Adipocyte (in vitro differentiated cells): ENCODE results near the gene STARD7.
"Not testable (repeated sequence)": the region's sequence is repeated elsewhere in the genome, so short reads cannot be mapped to it uniquely, and the experiment has no call there.

Experiments used
- DNase-seq: peaks from one replicate; pipeline ENCODE4 v3.0.0-alpha.2; 2015; ENCODE audit warnings: low read depth
- H3K27me3 ChIP-seq: replicated peaks from 2 replicates; pipeline ENCODE4 v1.7.0; 2013; ENCODE audit warnings: mild to moderate bottlenecking, low read length, moderate library complexity; ENCODE audit not compliant: control insufficient read depth, insufficient read depth
- H3K36me3 ChIP-seq: 2 replicates; pipeline ENCODE4 v1.7.0; 2013; ENCODE audit warnings: low read length, mild to moderate bottlenecking, moderate library complexity; ENCODE audit not compliant: control insufficient read depth, insufficient read depth, severe bottlenecking
- H3K4me1 ChIP-seq: 2 replicates; pipeline ENCODE4 v1.7.0; 2013; ENCODE audit warnings: mild to moderate bottlenecking, low read length, moderate library complexity; ENCODE audit not compliant: control insufficient read depth, insufficient read depth
- H3K4me3 ChIP-seq: 2 replicates; pipeline ENCODE4 v1.7.0; 2013; ENCODE audit warnings: mild to moderate bottlenecking, low read length, moderate library complexity
- H3K9ac ChIP-seq: 2 replicates; pipeline ENCODE4 v1.7.0; 2013; ENCODE audit warnings: mild to moderate bottlenecking, low read length, moderate library complexity
- H3K9me3 ChIP-seq: 2 replicates; pipeline ENCODE4 v1.7.0; 2013; ENCODE audit warnings: mild to moderate bottlenecking, low read length, moderate library complexity; ENCODE audit not compliant: control insufficient read depth

The STARD7 gene

DNA sequence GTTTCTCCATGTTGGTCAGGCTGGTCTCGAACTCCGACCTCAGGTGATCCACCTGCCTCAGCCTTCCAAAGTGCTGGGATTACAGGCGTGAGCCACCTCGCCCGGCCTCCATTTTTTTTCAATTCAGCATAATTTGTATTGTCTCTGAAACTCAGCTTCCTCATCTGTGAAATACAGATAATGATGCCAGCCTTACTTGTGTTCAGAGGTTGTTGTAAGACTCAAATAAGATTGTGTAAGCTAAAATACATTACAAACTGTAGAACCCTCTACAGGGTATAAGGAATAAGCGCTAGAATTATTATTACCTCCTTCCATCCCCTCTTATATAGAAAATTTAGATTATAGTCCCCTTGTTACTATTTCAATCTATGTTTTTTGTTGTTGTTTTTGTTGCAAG lies 24.8 kb upstream of the STARD7 start:
- Histone ChIP-seq H3K4me1 (no peaks in the 10 kb centered on the region), H3K9me3 (no peaks in the 10 kb centered on the region), H3K36me3 (peaks cover 5% of the 10 kb centered on the region), H3K9ac (no peak overlapping the region), H3K4me3 (no peak overlapping the region), H3K27me3 (no peaks in the 10 kb centered on the region)
- DNase-seq: no peak

GRCh38 chr2:96231316-96231715 lies 22.7 kb upstream of the STARD7 start:
- no peaks in the 10 kb centered on the region for H3K9me3 ChIP-seq
- H3K27me3 ChIP-seq: no peaks in the 10 kb centered on the region
- no peak overlapping the region for H3K9ac ChIP-seq
- DNase-seq: no peak
- H3K36me3 ChIP-seq: no peaks in the 10 kb centered on the region
- H3K4me3 ChIP-seq: no peak overlapping the region
- H3K4me1 ChIP-seq: no peaks in the 10 kb centered on the region

- no peak overlapping the region for H3K4me3 ChIP-seq
- H3K9me3 ChIP-seq: no peaks in the 10 kb centered on the region
- peaks cover 18% of the 10 kb centered on the region for H3K4me1 ChIP-seq
- H3K27me3 ChIP-seq: no peaks in the 10 kb centered on the region
- H3K9ac ChIP-seq: no peak overlapping the region
- H3K36me3 ChIP-seq: no peaks in the 10 kb centered on the region
- no peak for DNase-seq
These were observed 16.4 kb upstream of the STARD7 start for GRCh38 chr2:96225016-96225533.

DNA sequence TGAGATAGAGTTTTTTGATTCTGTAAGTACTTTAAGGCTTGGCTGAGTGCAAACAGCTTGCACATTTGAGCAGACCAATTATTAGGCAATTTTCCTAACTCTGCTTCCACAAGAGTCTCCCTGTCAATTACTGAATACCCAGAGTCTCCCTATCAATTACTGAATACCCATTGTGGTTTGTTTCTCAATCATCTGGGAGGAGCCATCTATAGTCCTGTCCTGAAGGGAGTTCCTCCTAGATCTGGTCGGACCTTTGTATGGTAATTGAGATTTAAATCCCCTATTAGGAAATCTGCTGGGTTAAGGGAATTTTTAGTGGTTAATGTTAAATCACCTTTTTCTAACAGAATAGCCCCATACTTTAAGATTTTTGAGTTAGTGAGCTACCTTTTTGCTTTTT lies 12.5 kb upstream of the STARD7 start:
- H3K9ac ChIP-seq, H3K36me3 ChIP-seq, H3K4me3 ChIP-seq, H3K27me3 ChIP-seq, H3K9me3 ChIP-seq, DNase-seq: not testable (repeated sequence)
- peaks cover 18% of the 10 kb centered on the region for H3K4me1 ChIP-seq

GRCh38 chr2:96219959-96220358 lies 11.3 kb upstream of the STARD7 start:
- H3K36me3 ChIP-seq: not testable (repeated sequence)

GRCh38 chr2:96218508-96219131 lies 10.0 kb upstream of the STARD7 start:
- Histone ChIP-seq H3K9me3 (no peaks in the 10 kb centered on the region), H3K4me3 (no peak overlapping the region), H3K27me3 (no peaks in the 10 kb centered on the region), H3K4me1 (peaks cover 16% of the 10 kb centered on the region), H3K36me3 (no peaks in the 10 kb centered on the region), H3K9ac (no peak overlapping the region)
- no peak for DNase-seq

More at GRCh38 chr2:96219959-96220358, 11.3 kb upstream of the STARD7 start:
- not testable (repeated sequence) for H3K9me3 ChIP-seq, H3K27me3 ChIP-seq, H3K9ac ChIP-seq, DNase-seq, H3K4me3 ChIP-seq
- peaks cover 16% of the 10 kb centered on the region for H3K4me1 ChIP-seq

DNA sequence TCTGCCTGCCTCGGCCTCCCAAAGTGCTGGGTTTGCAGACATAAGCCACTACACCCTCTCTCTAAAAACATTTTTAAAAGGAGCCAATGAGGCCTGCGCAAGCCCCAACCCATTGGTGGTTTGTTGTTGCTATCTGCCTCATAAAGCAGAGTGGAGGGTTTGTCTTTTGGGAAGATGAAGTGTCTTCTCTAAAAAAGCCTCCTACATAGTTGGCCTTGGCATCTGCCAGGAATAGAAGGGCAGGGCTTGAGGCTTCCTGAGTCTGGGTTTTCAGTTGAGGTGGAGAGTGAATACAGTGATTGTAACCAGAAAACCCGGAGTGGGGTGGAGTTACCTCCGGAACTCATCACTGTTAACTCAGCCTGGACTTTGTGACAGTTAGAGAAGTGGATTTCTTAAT lies 5.9 kb upstream of the STARD7 start:
- Histone ChIP-seq H3K4me1 (peaks cover 8% of the 10 kb centered on the region), H3K4me3 (no peak overlapping the region), H3K9me3 (no peaks in the 10 kb centered on the region), H3K9ac (no peak overlapping the region), H3K27me3 (no peaks in the 10 kb centered on the region), H3K36me3 (no peaks in the 10 kb centered on the region)
- no peak for DNase-seq

DNA sequence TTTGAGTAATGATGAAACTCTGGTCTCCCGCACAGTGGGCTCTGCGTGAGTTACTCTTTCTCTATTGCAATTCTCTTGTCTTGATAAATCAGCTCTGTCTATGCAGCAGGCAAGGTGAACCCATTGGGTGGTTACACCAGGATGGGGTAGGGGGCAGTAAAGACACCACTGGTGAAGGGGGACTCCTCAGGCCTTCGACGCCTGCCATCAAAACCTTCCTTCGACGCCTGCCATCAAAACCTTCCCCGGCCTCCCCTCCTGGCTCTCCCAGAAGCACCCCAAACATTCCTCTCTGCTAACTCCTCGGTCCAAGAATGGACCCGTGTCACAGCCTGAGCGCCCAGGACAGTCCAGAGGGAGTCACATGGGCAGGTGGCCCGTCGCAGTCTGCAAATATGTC lies 4.8 kb upstream of the STARD7 start:
- Histone ChIP-seq H3K9me3 (no peaks in the 10 kb centered on the region), H3K27me3 (no peaks in the 10 kb centered on the region), H3K4me1 (peaks cover 12% of the 10 kb centered on the region), H3K9ac (no peak overlapping the region), H3K4me3 (no peak overlapping the region), H3K36me3 (no peaks in the 10 kb centered on the region)
- DNase-seq: no peak

DNA sequence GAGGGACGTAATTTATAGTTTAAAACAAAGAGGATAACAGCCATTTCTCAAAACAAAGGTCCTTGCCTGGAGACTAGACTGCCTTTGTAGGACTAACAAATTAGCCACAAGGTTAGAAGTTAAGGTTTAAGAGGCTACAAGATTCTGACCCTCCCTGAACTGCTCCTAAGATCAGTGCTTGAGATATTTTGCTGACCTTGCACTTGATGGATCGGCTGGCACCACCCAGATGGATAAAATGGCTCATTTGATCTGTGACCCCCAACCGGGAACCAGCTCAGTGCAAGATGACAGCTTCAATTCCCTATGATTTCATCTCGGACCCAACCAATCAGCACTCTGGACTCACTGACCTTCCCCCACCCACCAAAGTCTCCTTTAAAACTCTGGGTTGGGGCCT lies 3.7 kb upstream of the STARD7 start:
- no peaks in the 10 kb centered on the region for H3K27me3 ChIP-seq
- no peaks in the 10 kb centered on the region for H3K9me3 ChIP-seq
- H3K4me3 ChIP-seq: no peak overlapping the region
- DNase-seq: no peak
- H3K4me1 ChIP-seq: peaks cover 14% of the 10 kb centered on the region
- no peak overlapping the region for H3K9ac ChIP-seq
- H3K36me3 ChIP-seq: no peaks in the 10 kb centered on the region

GRCh38 chr2:96209729-96210085 lies 1.1 kb upstream of the STARD7 start:
- Histone ChIP-seq H3K4me1 (peaks cover 37% of the 10 kb centered on the region), H3K9ac (peak overlapping the region; percentile 99), H3K9me3 (no peaks in the 10 kb centered on the region), H3K27me3 (no peaks in the 10 kb centered on the region), H3K4me3 (peak overlapping the region; percentile 99), H3K36me3 (no peaks in the 10 kb centered on the region)
- DNase-seq: no peak

GRCh38 chr2:96209011-96209728 lies 543 bp upstream of the STARD7 start:
- peak; percentile 5 for DNase-seq
- peak overlapping the region; percentile 99 for H3K9ac ChIP-seq
- H3K4me1 ChIP-seq: peaks cover 42% of the 10 kb centered on the region
- no peaks in the 10 kb centered on the region for H3K27me3 ChIP-seq
- no peaks in the 10 kb centered on the region for H3K36me3 ChIP-seq
- H3K9me3 ChIP-seq: no peaks in the 10 kb centered on the region
- H3K4me3 ChIP-seq: peak overlapping the region; percentile 99
